Measurements from ENCODE around the gene CCL1. TPM values are rescaled to one million over a fixed set of nuclear protein-coding genes. Genes with fewer than 3 reads are reported as not detected.

The CCL1 gene, protein sequence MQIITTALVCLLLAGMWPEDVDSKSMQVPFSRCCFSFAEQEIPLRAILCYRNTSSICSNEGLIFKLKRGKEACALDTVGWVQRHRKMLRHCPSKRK
- total RNA-seq (ENCODE audit: low replicate concordance), result not detected in 2 replicates

DNA sequence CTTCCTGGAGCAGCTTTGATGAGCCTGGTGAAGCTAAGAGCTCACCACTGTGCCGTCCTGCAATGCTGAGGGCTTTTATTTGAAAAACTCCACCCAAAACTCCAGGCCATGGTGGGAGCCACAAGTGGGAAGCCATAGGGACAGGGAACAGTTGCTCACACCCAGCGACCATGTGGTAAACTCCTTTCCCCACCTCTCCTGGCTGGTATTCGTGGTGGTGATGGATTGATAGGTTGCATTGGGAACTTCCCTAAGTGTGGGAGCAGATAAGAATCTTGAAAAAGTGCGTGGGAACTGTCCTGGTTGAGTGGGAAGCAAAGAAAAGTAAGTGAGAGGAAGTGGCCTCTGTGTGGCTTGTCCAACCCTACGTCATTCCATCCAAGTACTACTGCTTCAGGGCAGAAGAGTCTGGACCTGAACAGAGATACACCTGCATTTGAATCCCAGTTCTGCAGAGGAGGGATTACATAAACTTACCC is at the start of gene CCL1:
CCL1 (minus strand) TSS at position 51 of the 479 bp plus-strand sequence. CDS start 72 bp downstream, outside the sequence.
- H3K9ac ChIP-seq, result no peak within 1 kb of the TSS
- DNase-seq (ENCODE audit: low spot score), result no peak
- no peak within 1 kb of the TSS for H3K27ac ChIP-seq
- no peaks in the 10 kb centered on the region for H3K9me3 ChIP-seq (ENCODE audit: low read depth)
- TF ChIP-seq EZH2phosphoT487 (IDR thresholded peaks at IDR 0.05) (no peak), EZH2 (IDR thresholded peaks at IDR 0.05) (no peak), CTCF (IDR thresholded peaks at IDR 0.05) (no peak)
- no peak within 1 kb of the TSS for H3K4me3 ChIP-seq
- Mint-ChIP-seq H3K27ac (no peak within 1 kb of the TSS), H3K27me3 (ENCODE audit: insufficient read depth, low read depth) (peaks cover 4% of the 10 kb centered on the region), H3K4me3 (no peak within 1 kb of the TSS), H3K4me1 (no peaks in the 10 kb centered on the region), H3K9me3 (no peaks in the 10 kb centered on the region), H3K36me3 (no peaks in the 10 kb centered on the region)
- H3K36me3 ChIP-seq, result no peaks in the 10 kb centered on the region
- no peaks in the 10 kb centered on the region for H3K4me1 ChIP-seq
- H3F3A ChIP-seq (ENCODE audit: low read depth), result no peaks in the 10 kb centered on the region
- H3K4me2 ChIP-seq, result no peak within 1 kb of the TSS
- no peak within 1 kb of the TSS for H2AFZ ChIP-seq (replicated peaks)
- no peaks in the 10 kb centered on the region for H4K20me1 ChIP-seq (ENCODE audit: low read depth)
- no peaks in the 10 kb centered on the region for H3K79me2 ChIP-seq (ENCODE audit: low read depth)
- H3K27me3 ChIP-seq, result no peaks in the 10 kb centered on the region

- no peak overlapping the region for H3K4me3 ChIP-seq
- no peaks in the 10 kb centered on the region for H4K20me1 ChIP-seq (ENCODE audit: low read depth)
- Mint-ChIP-seq H3K4me1 (peaks cover 4% of the 10 kb centered on the region), H3K27me3 (ENCODE audit: insufficient read depth, low read depth) (peaks cover 11% of the 10 kb centered on the region), H3K27ac (no peak overlapping the region), H3K9me3 (no peaks in the 10 kb centered on the region), H3K36me3 (no peaks in the 10 kb centered on the region), H3K4me3 (no peak overlapping the region)
- H3K27ac ChIP-seq, result no peak overlapping the region
- DNase-seq (ENCODE audit: low spot score), result no peak
- no peak overlapping the region for H3K4me2 ChIP-seq
- no peaks in the 10 kb centered on the region for H3F3A ChIP-seq (ENCODE audit: low read depth)
- peaks cover 28% of the 10 kb centered on the region for H3K27me3 ChIP-seq
- H3K4me1 ChIP-seq, result no peaks in the 10 kb centered on the region
- H2AFZ ChIP-seq (replicated peaks), result no peak overlapping the region
- no peak overlapping the region for H3K9ac ChIP-seq
- no peak for TF ChIP-seq CTCF (IDR thresholded peaks at IDR 0.05)
- TF ChIP-seq EZH2 (IDR thresholded peaks at IDR 0.05), result no peak
- no peak for TF ChIP-seq EZH2phosphoT487 (IDR thresholded peaks at IDR 0.05)
- H3K36me3 ChIP-seq, result no peaks in the 10 kb centered on the region
- H3K9me3 ChIP-seq (ENCODE audit: low read depth), result no peaks in the 10 kb centered on the region
- no peaks in the 10 kb centered on the region for H3K79me2 ChIP-seq (ENCODE audit: low read depth)
Observed at GRCh38 chr17:34412534-34412933, 49.5 kb upstream of the CCL1 start.

- TF ChIP-seq EZH2phosphoT487 (IDR thresholded peaks at IDR 0.05), result no peak
- no peak for TF ChIP-seq CTCF (IDR thresholded peaks at IDR 0.05)
- no peak for TF ChIP-seq EZH2 (IDR thresholded peaks at IDR 0.05)
- no peak overlapping the region for H3K4me2 ChIP-seq
- no peak overlapping the region for H3K4me3 ChIP-seq
- peaks cover 28% of the 10 kb centered on the region for H3K27me3 ChIP-seq
- Mint-ChIP-seq H3K4me3 (no peak overlapping the region), H3K9me3 (no peaks in the 10 kb centered on the region), H3K4me1 (peaks cover 4% of the 10 kb centered on the region), H3K27me3 (ENCODE audit: insufficient read depth, low read depth) (peaks cover 14% of the 10 kb centered on the region), H3K27ac (no peak overlapping the region), H3K36me3 (no peaks in the 10 kb centered on the region)
- H3K9me3 ChIP-seq (ENCODE audit: low read depth), result no peaks in the 10 kb centered on the region
- H3K4me1 ChIP-seq, result no peaks in the 10 kb centered on the region
- H3F3A ChIP-seq (ENCODE audit: low read depth), result no peaks in the 10 kb centered on the region
- no peaks in the 10 kb centered on the region for H4K20me1 ChIP-seq (ENCODE audit: low read depth)
- no peak overlapping the region for H3K9ac ChIP-seq
- no peak overlapping the region for H3K27ac ChIP-seq
- no peak overlapping the region for H2AFZ ChIP-seq (replicated peaks)
- DNase-seq (ENCODE audit: low spot score), result no peak
- no peaks in the 10 kb centered on the region for H3K79me2 ChIP-seq (ENCODE audit: low read depth)
- no peaks in the 10 kb centered on the region for H3K36me3 ChIP-seq
Observed at GRCh38 chr17:34411646-34412421, 48.8 kb upstream of the CCL1 start.
